HG02943 (cell line): ENCODE measurements around the gene TMEM63C.

Experiments used
- ATAC-seq: cut with Tn5 transposase; IDR thresholded peaks from one replicate; pipeline ENCODE4 v1.9.1; 2021; ENCODE audit warnings: mild to moderate bottlenecking, low read depth, moderate library complexity; ENCODE audit not compliant: unreplicated experiment

Gene TMEM63C

GRCh38 chr14:77248666-77249065 is 67.1 kb downstream of the TMEM63C start:
- no peak for ATAC-seq

- ATAC-seq, result no peak
Observed at GRCh38 chr14:77249286-77249685, 67.7 kb downstream of the TMEM63C start.

GRCh38 chr14:77250927-77251326 is 69.3 kb downstream of the TMEM63C start:
- no peak for ATAC-seq

GRCh38 chr14:77251870-77252269 is 70.3 kb downstream of the TMEM63C start:
- ATAC-seq, result no peak

GRCh38 chr14:77253333-77254190 is 72.0 kb downstream of the TMEM63C start:
- ATAC-seq, result no peak

GRCh38 chr14:77256694-77257093 is 75.1 kb downstream of the TMEM63C start:
- ATAC-seq, result no peak

- no peak for ATAC-seq
Observed at GRCh38 chr14:77257700-77258099, 76.1 kb downstream of the TMEM63C start.

- ATAC-seq, result no peak
Observed at GRCh38 chr14:77258566-77258965, 77.0 kb downstream of the TMEM63C start.

- ATAC-seq, result no peak
Observed at GRCh38 chr14:77259025-77259715, 77.6 kb downstream of the TMEM63C start.

- no peak for ATAC-seq
Observed at GRCh38 chr14:77260199-77260598, 78.6 kb downstream of the TMEM63C start.

- ATAC-seq, result no peak
Observed at GRCh38 chr14:77260631-77261030, 79.0 kb downstream of the TMEM63C start.

GRCh38 chr14:77264466-77265186 is 83.0 kb downstream of the TMEM63C start:
- no peak for ATAC-seq

GRCh38 chr14:77265187-77265515 is 83.6 kb downstream of the TMEM63C start:
- ATAC-seq, result no peak

- no peak for ATAC-seq
Observed at GRCh38 chr14:77265561-77266335, 84.2 kb downstream of the TMEM63C start.

GRCh38 chr14:77266336-77266735 is 84.7 kb downstream of the TMEM63C start:
- ATAC-seq, result no peak

GRCh38 chr14:77267937-77268699 is 86.5 kb downstream of the TMEM63C start:
- no peak for ATAC-seq

GRCh38 chr14:77268989-77269600 is 87.5 kb downstream of the TMEM63C start:
- ATAC-seq, result no peak

GRCh38 chr14:77270361-77271112 is 88.9 kb downstream of the TMEM63C start:
- no peak for ATAC-seq
